T-helper 2 cell treated with Interferon-gamma antibody and Interleukin-4, amounts not matched to agents 5 μg/mL and 100 μg/mL, for 36 hours (primary cell): ENCODE measurements around the gene BCKDHB.
A peak's percentile ranks its signal among the peaks of the same experiment; 100 is the strongest.

Experiments used
- DNase-seq: peaks from one replicate; pipeline ENCODE4 v3.0.0; 2021; ENCODE audit warnings: low spot score
- H3K27ac Mint-ChIP-seq: one replicate; pipeline ENCODE4 v1.8.0; 2021; ENCODE audit warnings: mild to moderate bottlenecking, mixed read lengths
- H3K27me3 Mint-ChIP-seq: one replicate; pipeline ENCODE4 v1.8.0; 2021; ENCODE audit warnings: low read depth, mixed read lengths
- H3K36me3 Mint-ChIP-seq: one replicate; pipeline ENCODE4 v1.8.0; 2021; ENCODE audit warnings: low read depth, mixed read lengths
- H3K4me1 Mint-ChIP-seq: one replicate; pipeline ENCODE4 v1.8.0; 2021; ENCODE audit warnings: low read depth, mixed read lengths
- H3K4me3 Mint-ChIP-seq: one replicate; pipeline ENCODE4 v1.8.0; 2022; ENCODE audit warnings: mild to moderate bottlenecking, moderate library complexity, mixed read lengths
- H3K9me3 Mint-ChIP-seq: one replicate; pipeline ENCODE4 v1.8.0; 2021; ENCODE audit warnings: mixed read lengths

Gene BCKDHB

DNA sequence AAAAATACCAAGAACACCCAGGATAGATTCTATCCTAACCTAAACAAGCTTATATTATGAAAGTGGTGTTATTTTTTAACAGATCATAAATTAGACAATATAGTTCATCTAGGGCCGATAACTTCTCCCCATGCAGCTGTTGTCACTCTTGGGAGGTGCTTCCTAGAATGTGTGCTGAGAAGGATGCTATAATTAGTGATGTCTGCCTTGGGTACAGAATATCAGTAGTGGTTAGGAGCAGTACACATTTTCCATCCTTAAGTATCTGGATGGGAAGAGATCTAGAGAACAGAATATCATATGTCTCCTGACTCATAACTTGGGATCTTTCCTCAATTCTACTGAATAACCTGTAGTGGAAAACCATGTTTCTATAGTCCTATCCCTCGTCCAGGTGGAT, 214.5 kb downstream of the BCKDHB start:
- H3K4me3 Mint-ChIP-seq: no peak overlapping the region
- no peak overlapping the region for H3K27ac Mint-ChIP-seq
- no peaks in the 10 kb centered on the region for H3K27me3 Mint-ChIP-seq
- no peak for DNase-seq
- H3K36me3 Mint-ChIP-seq: no peaks in the 10 kb centered on the region
- no peaks in the 10 kb centered on the region for H3K4me1 Mint-ChIP-seq
- no peaks in the 10 kb centered on the region for H3K9me3 Mint-ChIP-seq

DNA sequence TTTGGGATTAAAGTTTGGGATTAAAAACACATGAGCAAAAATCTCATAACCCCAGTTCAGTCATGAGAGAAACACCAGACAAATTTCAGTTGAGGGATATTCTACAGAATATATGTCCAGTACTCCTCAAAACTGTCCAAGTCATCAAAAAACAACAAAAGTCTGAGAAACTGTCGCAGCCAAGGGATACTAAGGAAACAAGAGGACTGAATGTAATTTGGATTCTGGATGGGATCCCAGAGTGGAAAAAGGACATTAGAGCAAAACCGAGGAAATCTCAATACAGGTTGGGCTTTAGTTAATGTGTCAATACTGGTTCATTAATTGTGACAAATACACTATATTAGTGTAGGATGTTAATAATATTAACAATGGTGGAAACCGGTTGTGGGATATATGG, 219.3 kb downstream of the BCKDHB start:
- no peaks in the 10 kb centered on the region for H3K27me3 Mint-ChIP-seq
- H3K4me1 Mint-ChIP-seq: no peaks in the 10 kb centered on the region
- no peak overlapping the region for H3K27ac Mint-ChIP-seq
- DNase-seq: no peak
- H3K9me3 Mint-ChIP-seq: no peaks in the 10 kb centered on the region
- H3K4me3 Mint-ChIP-seq: no peak overlapping the region
- no peaks in the 10 kb centered on the region for H3K36me3 Mint-ChIP-seq

DNA sequence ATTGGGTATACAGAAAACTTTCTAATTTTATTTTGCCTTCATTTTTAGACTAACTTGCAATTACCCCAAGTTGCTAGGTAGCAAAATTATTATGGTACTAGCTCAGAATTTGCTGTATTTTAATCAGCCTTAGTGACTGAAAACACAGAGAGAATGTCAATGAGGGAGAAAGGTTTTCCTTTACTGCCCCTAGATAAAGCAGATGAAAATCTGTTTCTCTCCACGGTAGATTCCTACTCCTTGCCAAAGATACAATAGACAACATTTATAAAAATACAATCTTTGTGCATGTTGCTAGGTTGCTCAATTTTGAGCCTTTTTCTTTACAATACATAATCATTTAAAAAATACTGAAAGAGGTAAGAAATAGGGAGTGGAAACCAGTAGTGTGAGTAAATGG, 222.2 kb downstream of the BCKDHB start:
- Mint-ChIP-seq H3K27ac (no peak overlapping the region), H3K4me3 (no peak overlapping the region), H3K36me3 (no peaks in the 10 kb centered on the region), H3K4me1 (no peaks in the 10 kb centered on the region), H3K9me3 (no peaks in the 10 kb centered on the region), H3K27me3 (no peaks in the 10 kb centered on the region)
- DNase-seq: no peak

DNA sequence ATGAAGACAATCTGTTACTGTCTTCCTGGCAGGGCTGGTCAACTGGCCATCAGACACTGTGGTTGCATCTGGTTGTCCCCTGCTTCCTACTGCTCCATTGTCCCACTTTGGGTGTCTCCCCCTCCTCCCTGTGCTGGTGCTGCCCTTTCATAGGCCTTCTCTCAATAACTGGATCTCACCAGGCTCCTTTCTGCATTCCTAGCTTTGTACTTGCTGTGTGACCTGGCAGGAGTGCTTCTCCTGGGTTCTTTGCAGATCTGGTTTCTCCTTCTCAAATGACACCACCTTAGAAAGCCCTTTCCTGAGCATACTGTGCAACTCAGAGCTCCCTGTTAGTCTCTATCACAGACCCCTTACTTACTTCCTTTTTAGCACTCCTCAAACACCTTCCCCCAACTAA, 223.0 kb downstream of the BCKDHB start:
- Mint-ChIP-seq H3K9me3 (no peaks in the 10 kb centered on the region), H3K27me3 (no peaks in the 10 kb centered on the region), H3K36me3 (no peaks in the 10 kb centered on the region), H3K4me1 (no peaks in the 10 kb centered on the region), H3K27ac (no peak overlapping the region), H3K4me3 (no peak overlapping the region)
- no peak for DNase-seq

DNA sequence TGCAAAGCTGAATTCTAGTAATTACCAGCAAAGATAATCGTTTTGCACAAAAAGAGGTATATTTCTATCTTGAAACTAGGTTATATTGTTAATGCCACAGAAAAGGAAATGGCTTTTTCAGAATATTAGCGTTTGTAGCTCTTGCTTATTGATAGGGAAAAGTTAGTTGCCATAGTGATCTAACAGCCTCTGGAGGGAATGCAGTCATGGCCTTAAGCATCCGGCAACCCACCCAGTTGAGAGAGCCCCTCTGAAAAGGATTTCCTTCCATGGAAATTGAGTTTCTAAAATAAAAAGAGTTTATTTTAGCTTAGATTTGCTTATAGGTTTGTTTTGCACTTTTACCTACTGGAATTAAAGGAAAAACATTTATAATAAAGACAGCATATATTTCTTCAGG, 224.5 kb downstream of the BCKDHB start:
- Mint-ChIP-seq H3K4me3 (no peak overlapping the region), H3K4me1 (no peaks in the 10 kb centered on the region), H3K27me3 (no peaks in the 10 kb centered on the region), H3K36me3 (no peaks in the 10 kb centered on the region), H3K27ac (no peak overlapping the region), H3K9me3 (no peaks in the 10 kb centered on the region)
- no peak for DNase-seq

DNA sequence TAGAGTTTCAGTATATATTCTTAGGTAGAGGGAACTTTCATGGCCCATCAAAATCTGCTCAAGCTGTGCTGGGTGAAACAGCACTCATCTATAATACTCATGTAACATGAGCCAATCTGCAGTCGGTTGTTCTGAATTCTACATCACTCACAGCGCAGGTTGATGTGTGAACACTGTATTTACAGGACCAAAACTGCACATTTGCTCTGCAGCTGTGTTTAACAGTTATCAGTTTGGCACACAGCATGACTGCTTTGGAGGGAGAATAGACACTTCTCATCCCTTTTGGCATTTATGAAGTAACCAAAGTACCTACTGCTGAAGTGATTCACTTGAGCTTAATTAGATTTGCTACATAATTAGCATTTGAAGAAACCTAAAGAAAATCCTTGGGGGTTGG, 225.1 kb downstream of the BCKDHB start:
- Mint-ChIP-seq H3K4me3 (no peak overlapping the region), H3K27ac (no peak overlapping the region), H3K4me1 (no peaks in the 10 kb centered on the region), H3K27me3 (no peaks in the 10 kb centered on the region), H3K9me3 (no peaks in the 10 kb centered on the region), H3K36me3 (no peaks in the 10 kb centered on the region)
- DNase-seq: no peak

DNA sequence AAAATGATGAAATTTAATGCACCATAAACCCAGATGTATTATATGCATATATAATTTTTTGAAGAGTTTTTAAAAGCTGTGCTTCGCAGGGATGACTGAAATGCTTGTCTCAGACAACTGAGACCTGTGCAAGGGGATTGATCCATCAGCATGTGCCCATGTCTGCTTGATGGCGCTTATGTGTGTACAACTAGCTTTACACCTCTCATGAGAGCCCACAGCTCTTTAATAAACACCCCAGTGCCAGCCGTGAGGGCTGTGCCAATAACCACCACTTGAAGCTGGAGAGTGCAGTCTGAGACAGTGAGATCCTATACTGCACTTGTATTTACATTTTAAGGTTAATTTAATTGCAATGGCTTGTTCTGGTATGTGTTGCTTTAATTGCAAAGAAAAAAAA, 225.5 kb downstream of the BCKDHB start:
- H3K27me3 Mint-ChIP-seq: no peaks in the 10 kb centered on the region
- DNase-seq: no peak
- H3K9me3 Mint-ChIP-seq: no peaks in the 10 kb centered on the region
- H3K4me3 Mint-ChIP-seq: no peak overlapping the region
- no peaks in the 10 kb centered on the region for H3K36me3 Mint-ChIP-seq
- H3K4me1 Mint-ChIP-seq: no peaks in the 10 kb centered on the region
- no peak overlapping the region for H3K27ac Mint-ChIP-seq

DNA sequence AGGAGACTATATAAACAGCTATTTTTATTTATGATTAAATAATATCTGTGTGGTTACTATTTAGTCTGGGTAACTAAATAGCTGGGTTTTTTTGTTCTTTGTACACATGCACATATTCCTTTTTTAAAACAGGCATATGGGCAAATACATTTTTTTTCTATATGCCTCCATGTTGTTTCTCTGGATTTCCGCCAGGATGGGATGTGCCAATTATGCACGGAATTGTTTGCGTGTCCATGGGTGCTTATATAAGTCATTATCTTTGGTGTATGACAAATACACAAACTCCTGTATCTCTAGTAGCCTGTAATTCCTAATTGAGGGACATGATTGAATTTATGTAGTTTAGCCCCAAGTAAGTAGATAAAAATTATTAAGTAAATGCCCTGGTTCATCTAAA, 226.9 kb downstream of the BCKDHB start:
- no peak for DNase-seq
- no peaks in the 10 kb centered on the region for H3K4me1 Mint-ChIP-seq
- no peak overlapping the region for H3K27ac Mint-ChIP-seq
- H3K9me3 Mint-ChIP-seq: no peaks in the 10 kb centered on the region
- H3K36me3 Mint-ChIP-seq: no peaks in the 10 kb centered on the region
- no peak overlapping the region for H3K4me3 Mint-ChIP-seq
- H3K27me3 Mint-ChIP-seq: no peaks in the 10 kb centered on the region

DNA sequence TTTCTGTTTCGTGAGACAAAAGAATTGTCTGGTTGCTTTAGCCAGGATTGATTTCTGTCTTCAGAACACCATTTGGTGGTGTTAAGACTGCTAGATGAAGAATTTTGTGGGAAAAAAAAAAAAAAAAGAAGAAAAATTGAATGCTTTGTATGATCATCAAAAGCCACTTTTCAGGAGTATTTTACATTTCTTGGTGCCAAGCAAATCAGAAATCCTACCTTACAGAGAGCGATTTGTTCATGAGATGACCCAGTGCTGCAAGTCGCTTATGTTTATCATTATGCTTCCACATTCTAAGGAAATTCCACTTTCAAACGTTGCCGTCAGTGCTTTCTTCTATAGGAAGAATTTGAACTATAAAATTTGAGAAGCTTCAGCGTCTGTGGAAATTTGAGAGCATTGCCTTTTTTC, 228.7 kb downstream of the BCKDHB start:
- no peaks in the 10 kb centered on the region for H3K27me3 Mint-ChIP-seq
- no peak overlapping the region for H3K4me3 Mint-ChIP-seq
- no peaks in the 10 kb centered on the region for H3K4me1 Mint-ChIP-seq
- no peaks in the 10 kb centered on the region for H3K36me3 Mint-ChIP-seq
- H3K9me3 Mint-ChIP-seq: no peaks in the 10 kb centered on the region
- H3K27ac Mint-ChIP-seq: no peak overlapping the region
- no peak for DNase-seq

DNA sequence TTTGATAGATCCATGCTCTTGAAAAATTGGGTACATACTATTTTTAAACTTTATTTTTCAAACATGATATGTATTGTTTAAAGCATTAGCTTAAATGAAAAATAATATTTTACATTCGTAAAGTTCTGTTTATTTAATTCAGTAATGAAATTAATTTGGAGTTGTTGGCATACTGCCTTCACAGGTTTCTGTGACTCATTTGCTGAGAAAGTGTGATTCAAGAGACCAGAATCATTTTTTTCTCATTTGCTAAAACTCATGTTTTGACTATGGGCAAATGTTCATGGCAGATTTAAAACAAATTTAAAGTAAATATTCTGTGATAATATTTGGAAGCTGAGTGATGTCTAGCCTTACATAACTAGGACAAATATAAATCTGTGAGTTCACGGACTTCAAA, 230.4 kb downstream of the BCKDHB start:
- Mint-ChIP-seq H3K27me3 (no peaks in the 10 kb centered on the region), H3K9me3 (no peaks in the 10 kb centered on the region), H3K4me3 (no peak overlapping the region), H3K4me1 (no peaks in the 10 kb centered on the region), H3K27ac (no peak overlapping the region), H3K36me3 (no peaks in the 10 kb centered on the region)
- no peak for DNase-seq

DNA sequence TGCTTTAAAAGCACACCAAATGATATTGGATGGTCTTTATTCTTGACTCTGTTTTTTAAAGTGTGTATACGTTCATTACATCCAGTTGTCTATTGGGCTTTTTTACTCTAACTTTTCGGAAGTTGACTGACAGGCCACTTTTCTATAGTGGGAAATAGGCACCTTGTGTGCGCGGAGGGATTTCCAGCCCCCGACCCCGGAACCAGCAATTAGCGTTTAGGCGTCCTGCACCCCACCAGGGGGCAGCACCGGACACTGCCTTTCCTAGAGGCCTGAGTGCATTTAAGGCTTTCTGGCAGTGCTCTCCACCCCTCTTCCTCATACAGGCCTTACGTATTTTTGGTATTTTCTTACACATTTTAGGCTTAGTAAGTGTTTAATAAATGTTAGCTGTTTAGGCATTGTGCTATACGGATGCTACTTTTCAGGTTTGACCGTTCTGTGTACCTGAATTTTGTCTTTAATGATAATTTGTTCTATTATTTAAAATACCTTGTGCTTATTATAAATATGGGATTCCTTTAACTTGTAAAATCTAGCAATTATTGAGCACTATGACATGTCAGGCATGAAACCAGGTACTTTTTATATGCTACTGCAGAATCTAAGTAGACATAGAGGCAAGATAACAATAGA, 231.8 kb downstream of the BCKDHB start:
- Mint-ChIP-seq H3K9me3 (no peaks in the 10 kb centered on the region), H3K36me3 (no peaks in the 10 kb centered on the region), H3K4me1 (no peaks in the 10 kb centered on the region), H3K27me3 (no peaks in the 10 kb centered on the region), H3K27ac (no peak overlapping the region), H3K4me3 (no peak overlapping the region)
- DNase-seq: peak; percentile 36

DNA sequence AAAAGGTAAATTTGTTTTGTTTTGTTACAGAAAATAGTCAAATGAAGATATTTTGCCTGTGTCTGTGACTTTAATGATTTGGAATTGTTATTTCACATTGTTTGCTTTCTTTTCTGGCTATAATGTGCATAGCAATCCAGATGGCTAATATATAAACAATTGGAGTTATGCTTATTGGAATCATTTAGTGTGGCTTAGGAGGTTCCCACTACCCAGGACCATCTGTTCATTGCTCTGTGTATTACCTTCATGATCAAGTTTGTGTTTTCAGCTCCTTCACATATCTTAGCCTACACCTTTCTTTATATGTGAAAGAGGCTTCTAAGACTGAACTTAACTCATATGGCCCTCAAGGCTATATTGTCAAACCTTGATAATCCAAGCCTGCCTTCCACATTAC, 232.9 kb downstream of the BCKDHB start:
- Mint-ChIP-seq H3K27ac (no peak overlapping the region), H3K27me3 (no peaks in the 10 kb centered on the region), H3K9me3 (no peaks in the 10 kb centered on the region), H3K36me3 (no peaks in the 10 kb centered on the region), H3K4me1 (no peaks in the 10 kb centered on the region), H3K4me3 (no peak overlapping the region)
- DNase-seq: no peak

DNA sequence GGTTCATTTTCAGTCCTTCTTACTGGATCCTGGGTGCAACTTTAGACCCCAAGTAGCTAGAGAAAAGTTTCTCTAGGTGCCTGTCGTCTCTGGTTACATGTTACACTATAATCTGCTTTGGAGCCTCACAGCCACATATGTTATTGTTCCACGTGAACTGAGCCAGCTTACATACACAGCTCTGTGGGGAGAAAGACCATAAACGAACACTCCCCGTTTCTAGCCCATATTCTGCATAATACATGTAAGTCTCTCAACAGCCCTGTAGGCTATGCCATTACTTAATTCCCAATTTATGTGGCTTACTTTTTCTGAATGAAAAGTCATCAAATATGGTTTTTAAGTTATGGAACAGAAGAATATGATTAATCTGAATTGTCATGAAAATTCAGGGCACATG, 233.8 kb downstream of the BCKDHB start:
- H3K27ac Mint-ChIP-seq: no peak overlapping the region
- H3K4me1 Mint-ChIP-seq: no peaks in the 10 kb centered on the region
- no peak overlapping the region for H3K4me3 Mint-ChIP-seq
- H3K36me3 Mint-ChIP-seq: no peaks in the 10 kb centered on the region
- no peaks in the 10 kb centered on the region for H3K27me3 Mint-ChIP-seq
- DNase-seq: no peak
- H3K9me3 Mint-ChIP-seq: no peaks in the 10 kb centered on the region

DNA sequence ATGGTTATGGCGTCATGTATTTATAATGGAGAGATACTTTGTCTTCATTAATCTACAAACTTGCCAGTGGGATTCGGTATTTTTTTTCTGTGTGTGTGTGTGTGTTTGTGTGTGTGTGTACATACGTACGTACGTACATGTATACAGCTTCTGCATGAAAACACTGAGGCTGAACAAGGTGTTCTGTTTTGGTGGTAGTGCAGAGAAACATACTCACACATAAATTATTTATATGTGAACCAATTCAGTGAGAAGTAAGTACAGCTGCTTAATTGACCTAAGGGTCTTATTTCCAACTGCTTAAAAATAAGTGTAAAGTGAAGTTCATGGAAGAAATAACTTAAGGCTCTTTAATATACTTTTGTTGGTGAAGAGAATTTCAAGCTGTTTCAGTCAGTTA, 234.2 kb downstream of the BCKDHB start:
- H3K4me3 Mint-ChIP-seq: no peak overlapping the region

DNA sequence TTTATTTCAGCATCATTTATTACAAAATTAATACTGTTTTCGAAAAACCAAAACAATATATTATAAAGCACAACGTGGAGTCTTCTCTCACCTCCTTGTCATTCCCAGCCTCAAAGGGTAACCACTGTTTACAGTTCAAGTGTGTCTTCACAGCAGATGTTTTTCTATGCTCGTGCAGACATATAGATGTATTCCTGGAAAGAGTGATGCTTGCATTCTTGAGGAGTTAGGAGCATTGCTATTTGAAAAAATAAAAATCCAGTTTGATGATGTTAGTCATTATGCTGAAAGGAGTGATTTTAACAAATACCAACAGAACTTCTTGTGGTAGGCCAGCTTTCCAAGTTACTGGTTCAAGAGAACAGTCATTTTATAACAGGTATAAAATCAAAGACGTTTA, 234.9 kb downstream of the BCKDHB start:
- H3K36me3 Mint-ChIP-seq: no peaks in the 10 kb centered on the region
- H3K4me1 Mint-ChIP-seq: no peaks in the 10 kb centered on the region
- H3K9me3 Mint-ChIP-seq: no peaks in the 10 kb centered on the region
- no peaks in the 10 kb centered on the region for H3K27me3 Mint-ChIP-seq
- H3K27ac Mint-ChIP-seq: no peak overlapping the region
- no peak overlapping the region for H3K4me3 Mint-ChIP-seq
- DNase-seq: no peak

More for the DNA sequence above, 234.2 kb downstream of the BCKDHB start:
- Mint-ChIP-seq H3K4me1 (no peaks in the 10 kb centered on the region), H3K27me3 (no peaks in the 10 kb centered on the region), H3K27ac (no peak overlapping the region), H3K36me3 (no peaks in the 10 kb centered on the region), H3K9me3 (no peaks in the 10 kb centered on the region)
- DNase-seq: no peak
